ENCODE measurements around the gene KCNJ1. TPM values are rescaled to one million over a fixed set of nuclear protein-coding genes. Genes with fewer than 3 reads are reported as not detected.

KCNJ1 gene
- total RNA-seq, 4 donors from 2014 or later, result 0.10 to 0.88 (median 0.42) TPM; not detected in 1

DNA sequence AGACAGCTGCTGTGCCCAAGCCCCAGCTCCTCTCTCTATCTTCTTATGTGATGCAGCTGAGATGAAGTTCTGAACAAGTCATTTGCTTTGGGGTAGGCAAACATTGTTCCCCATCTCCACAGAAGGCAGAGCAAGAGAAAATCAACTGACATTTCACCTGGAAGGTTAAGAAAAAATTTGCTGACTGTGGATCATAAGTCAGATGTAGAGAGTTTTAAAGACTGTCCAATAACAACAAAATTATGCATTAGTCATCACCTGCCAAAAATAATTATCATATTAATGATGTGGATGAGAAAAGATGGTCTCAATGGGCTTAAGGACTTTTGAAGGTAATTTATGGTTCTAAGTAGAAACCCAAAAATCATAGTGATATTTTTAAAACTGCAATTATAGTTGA is 59.2 kb downstream of the KCNJ1 start:
- intact Hi-C loops (cut with DNase I; ENCODE audit: low total_unique reads), result no loop called here
- no peak overlapping the region for H3K4me3 ChIP-seq (ENCODE audit: low read depth, poor library complexity, severe bottlenecking)
- no peak for TF ChIP-seq POLR2A (IDR thresholded peaks at IDR 0.05)
- TF ChIP-seq, protein P1, sequence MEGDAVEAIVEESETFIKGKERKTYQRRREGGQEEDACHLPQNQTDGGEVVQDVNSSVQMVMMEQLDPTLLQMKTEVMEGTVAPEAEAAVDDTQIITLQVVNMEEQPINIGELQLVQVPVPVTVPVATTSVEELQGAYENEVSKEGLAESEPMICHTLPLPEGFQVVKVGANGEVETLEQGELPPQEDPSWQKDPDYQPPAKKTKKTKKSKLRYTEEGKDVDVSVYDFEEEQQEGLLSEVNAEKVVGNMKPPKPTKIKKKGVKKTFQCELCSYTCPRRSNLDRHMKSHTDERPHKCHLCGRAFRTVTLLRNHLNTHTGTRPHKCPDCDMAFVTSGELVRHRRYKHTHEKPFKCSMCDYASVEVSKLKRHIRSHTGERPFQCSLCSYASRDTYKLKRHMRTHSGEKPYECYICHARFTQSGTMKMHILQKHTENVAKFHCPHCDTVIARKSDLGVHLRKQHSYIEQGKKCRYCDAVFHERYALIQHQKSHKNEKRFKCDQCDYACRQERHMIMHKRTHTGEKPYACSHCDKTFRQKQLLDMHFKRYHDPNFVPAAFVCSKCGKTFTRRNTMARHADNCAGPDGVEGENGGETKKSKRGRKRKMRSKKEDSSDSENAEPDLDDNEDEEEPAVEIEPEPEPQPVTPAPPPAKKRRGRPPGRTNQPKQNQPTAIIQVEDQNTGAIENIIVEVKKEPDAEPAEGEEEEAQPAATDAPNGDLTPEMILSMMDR (IDR thresholded peaks at IDR 0.05), result no peak
- DNase-seq (ENCODE audit: low spot score in 2 of 2), result no peak

DNA sequence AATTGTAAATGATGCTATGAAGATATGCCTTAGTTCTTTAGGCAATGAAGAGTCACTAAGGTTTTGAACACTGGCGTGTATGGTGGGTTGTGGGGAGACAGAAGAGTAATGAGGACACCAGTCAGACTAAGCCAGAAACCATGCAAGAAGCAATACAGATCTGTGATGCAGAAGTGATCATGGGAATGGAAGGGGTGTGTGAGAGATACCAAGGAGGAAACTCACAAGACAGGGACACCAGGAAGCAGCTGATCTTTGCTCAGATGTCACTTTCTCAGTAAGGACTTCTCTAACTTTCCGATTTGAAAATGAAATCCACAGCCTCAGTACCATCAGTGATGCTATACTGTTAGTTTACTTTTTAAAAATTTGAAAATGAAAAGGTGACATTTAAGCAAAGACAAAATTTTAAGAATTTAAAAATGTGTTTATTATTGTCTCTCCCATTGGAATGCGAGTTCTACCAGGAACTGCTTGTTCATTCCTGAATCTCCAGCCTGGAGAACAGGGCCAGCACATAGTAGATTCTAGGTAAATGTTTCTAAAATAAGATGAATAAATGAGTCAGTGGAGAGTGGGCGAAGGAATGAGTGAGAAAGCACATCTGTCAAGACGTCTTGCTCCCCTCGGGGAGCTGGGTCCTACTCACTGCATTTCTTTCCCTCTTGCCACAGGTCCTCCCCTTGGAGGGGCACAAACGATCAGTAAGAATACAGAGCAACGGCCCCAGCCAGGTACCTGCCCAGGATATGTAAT is 60.4 kb downstream of the KCNJ1 start:
- TF ChIP-seq, protein P1 (IDR thresholded peaks at IDR 0.05), result no peak
- no peak for TF ChIP-seq POLR2A (IDR thresholded peaks at IDR 0.05)
- no peak overlapping the region for H3K4me3 ChIP-seq (ENCODE audit: low read depth, poor library complexity, severe bottlenecking)
- WGBS, 2 donors, result 82 to 86% methylated on average over 8 of the region's 8 CpGs
- no peak for DNase-seq (ENCODE audit: low spot score in 2 of 2)
- intact Hi-C loops (cut with DNase I; ENCODE audit: low total_unique reads), result no loop called here

GRCh38 chr11:128804481-128804880 is 62.6 kb downstream of the KCNJ1 start:
- no peak for TF ChIP-seq POLR2A (IDR thresholded peaks at IDR 0.05)
- TF ChIP-seq, protein P1 (IDR thresholded peaks at IDR 0.05), result no peak
- intact Hi-C loops (cut with DNase I; ENCODE audit: low total_unique reads), result no loop called here
- no peak for DNase-seq (ENCODE audit: low spot score in 2 of 2)
- WGBS, 2 donors, result 88 to 95% methylated on average over 5 of the region's 5 CpGs
- no peak overlapping the region for H3K4me3 ChIP-seq (ENCODE audit: low read depth, poor library complexity, severe bottlenecking)

DNA sequence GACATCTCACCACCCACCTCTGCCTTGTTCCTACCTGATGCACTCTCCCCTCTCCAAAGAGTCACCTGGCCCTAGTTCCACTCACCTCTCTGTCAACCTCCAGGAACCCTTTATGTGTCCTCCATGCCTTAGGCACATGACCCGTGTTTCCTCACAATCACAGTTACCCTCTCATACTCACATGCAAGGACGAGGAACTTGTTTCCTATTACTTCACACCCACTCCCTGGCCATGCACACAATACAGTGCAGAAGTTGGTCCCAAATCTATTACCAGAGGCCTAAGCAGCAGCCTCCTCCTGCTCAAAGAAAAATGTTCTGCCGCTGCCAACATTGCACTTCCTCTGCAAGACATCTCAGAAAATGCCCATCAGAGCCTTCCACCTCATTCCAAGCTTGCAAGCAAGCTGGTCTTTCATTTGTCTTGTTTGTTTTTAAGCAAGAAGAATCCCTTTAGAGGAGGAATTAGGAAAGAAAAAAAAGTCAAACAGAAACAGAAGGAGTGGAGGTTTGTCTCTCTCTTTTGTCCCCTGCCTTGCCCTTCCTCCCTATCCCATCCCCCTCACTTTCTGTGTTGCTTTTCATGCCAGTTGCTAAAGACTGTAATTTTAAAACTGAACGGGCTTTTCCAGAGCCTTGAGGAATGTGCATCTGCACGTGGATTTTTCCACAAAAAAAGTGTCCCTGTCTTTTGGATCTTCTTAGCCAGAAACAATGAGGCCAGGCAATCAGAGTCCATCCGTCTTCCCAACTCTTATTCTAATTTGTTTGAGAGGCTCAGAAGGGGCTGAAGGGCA is 63.4 kb downstream of the KCNJ1 start:
- TF ChIP-seq POLR2A (IDR thresholded peaks at IDR 0.05), result no peak
- TF ChIP-seq, protein P1 (IDR thresholded peaks at IDR 0.05), result no peak
- DNase-seq (ENCODE audit: low spot score in 2 of 2), result no peak
- 69 to 72% methylated on average over 6 of the region's 6 CpGs for WGBS, 2 donors

GRCh38 chr11:128803011-128803410 is 64.1 kb downstream of the KCNJ1 start:
- H3K4me3 ChIP-seq (ENCODE audit: low read depth, poor library complexity, severe bottlenecking), result no peak overlapping the region
- TF ChIP-seq POLR2A (IDR thresholded peaks at IDR 0.05), result no peak
- TF ChIP-seq, protein P1 (IDR thresholded peaks at IDR 0.05), result no peak
- WGBS, 2 donors, result 77 to 84% methylated on average over 4 of the region's 4 CpGs
- no peak for DNase-seq (ENCODE audit: low spot score in 2 of 2)
- intact Hi-C loops (cut with DNase I; ENCODE audit: low total_unique reads), result no loop called here

More for the DNA sequence above, 63.4 kb downstream of the KCNJ1 start:
- no peak overlapping the region for H3K4me3 ChIP-seq (ENCODE audit: low read depth, poor library complexity, severe bottlenecking)
- intact Hi-C loops (cut with DNase I; ENCODE audit: low total_unique reads), result no loop called here

Data from lower leg skin (tissue), 4 donors.